Adipocyte (in vitro differentiated cells): ENCODE data around the gene TMPRSS9.
A peak's percentile ranks its signal among the peaks of the same experiment; 100 is the strongest.
"Not testable (repeated sequence)": the region's sequence is repeated elsewhere in the genome, so short reads cannot be mapped to it uniquely, and the experiment has no call there.

Source experiments
- DNase-seq: peaks from one replicate; pipeline ENCODE4 v3.0.0-alpha.2; 2015; ENCODE audit warnings: low read depth
- H3K27me3 ChIP-seq: replicated peaks from 2 replicates; pipeline ENCODE4 v1.7.0; 2013; ENCODE audit warnings: mild to moderate bottlenecking, low read length, moderate library complexity; ENCODE audit not compliant: control insufficient read depth, insufficient read depth
- H3K36me3 ChIP-seq: 2 replicates; pipeline ENCODE4 v1.7.0; 2013; ENCODE audit warnings: low read length, mild to moderate bottlenecking, moderate library complexity; ENCODE audit not compliant: control insufficient read depth, insufficient read depth, severe bottlenecking
- H3K4me1 ChIP-seq: 2 replicates; pipeline ENCODE4 v1.7.0; 2013; ENCODE audit warnings: mild to moderate bottlenecking, low read length, moderate library complexity; ENCODE audit not compliant: control insufficient read depth, insufficient read depth
- H3K4me3 ChIP-seq: 2 replicates; pipeline ENCODE4 v1.7.0; 2013; ENCODE audit warnings: mild to moderate bottlenecking, low read length, moderate library complexity
- H3K9ac ChIP-seq: 2 replicates; pipeline ENCODE4 v1.7.0; 2013; ENCODE audit warnings: mild to moderate bottlenecking, low read length, moderate library complexity
- H3K9me3 ChIP-seq: 2 replicates; pipeline ENCODE4 v1.7.0; 2013; ENCODE audit warnings: mild to moderate bottlenecking, low read length, moderate library complexity; ENCODE audit not compliant: control insufficient read depth

Gene TMPRSS9

DNA sequence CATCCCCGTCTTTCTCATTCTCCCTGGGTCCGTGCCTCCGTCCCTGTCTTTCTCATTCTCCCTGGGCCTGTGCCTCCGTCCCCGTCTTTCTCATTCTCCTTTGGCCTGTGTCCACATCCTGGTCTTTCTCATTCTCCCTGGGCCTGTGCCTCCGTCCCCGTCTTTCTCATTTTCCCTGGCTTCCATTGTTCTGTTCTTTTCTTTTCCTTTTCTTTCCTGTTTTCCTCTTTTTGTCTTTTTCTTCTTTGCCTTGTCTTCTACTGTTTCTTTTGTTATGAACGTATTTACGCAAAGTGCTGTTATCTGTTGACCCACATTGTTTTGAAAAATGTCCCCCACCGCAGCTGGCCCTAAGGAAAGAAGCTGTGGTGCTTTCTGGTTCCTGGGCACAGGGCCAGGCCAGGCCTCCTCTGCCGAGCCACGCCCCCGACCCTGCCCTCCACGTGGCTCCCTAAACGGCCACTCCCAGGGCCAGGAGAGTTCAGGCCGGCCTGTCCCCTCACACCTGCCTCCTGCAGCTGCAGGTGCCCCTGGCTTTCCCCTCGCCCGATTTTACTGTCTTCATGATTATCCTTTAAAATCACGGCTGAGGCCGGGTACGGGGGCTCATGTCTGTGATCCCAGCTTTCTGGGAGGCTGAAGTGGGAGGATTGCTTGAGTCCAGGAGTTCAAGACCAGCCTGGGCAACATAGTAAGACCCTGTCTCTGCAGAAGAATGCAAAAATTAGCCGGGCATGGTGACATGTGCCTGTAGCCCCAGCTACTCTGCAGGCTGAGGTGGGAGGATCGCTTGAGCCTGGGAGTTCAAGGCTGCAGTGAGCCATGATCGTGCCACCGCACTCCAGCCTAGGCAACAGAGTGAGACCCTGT is 14.0 kb upstream of the TMPRSS9 start:
- H3K36me3 ChIP-seq: peaks cover 32% of the 10 kb centered on the region
- DNase-seq: no peak
- no peaks in the 10 kb centered on the region for H3K9me3 ChIP-seq
- H3K27me3 ChIP-seq: no peaks in the 10 kb centered on the region
- H3K9ac ChIP-seq: no peak overlapping the region
- H3K4me1 ChIP-seq: no peaks in the 10 kb centered on the region
- H3K4me3 ChIP-seq: no peak overlapping the region

DNA sequence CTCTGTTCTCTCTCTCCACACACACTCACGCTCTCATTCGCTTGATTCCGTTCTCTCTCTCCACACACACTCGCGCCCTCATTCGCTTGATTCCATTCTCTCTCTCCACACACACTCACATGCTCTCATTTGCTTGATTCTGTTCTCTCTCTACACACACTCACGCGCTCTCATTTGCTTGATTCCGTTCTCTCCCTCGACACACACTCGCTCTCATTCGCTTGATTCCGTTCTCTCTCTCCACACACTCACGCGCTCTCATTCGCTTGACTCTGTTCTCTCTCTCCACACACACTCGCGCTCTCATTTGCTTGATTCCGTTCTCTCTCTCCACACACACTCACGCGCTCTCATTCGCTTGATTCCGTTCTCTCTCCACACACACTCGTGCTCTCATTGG is 10.2 kb upstream of the TMPRSS9 start:
- H3K9ac ChIP-seq, H3K9me3 ChIP-seq, H3K4me1 ChIP-seq, DNase-seq, H3K27me3 ChIP-seq, H3K4me3 ChIP-seq: not testable (repeated sequence)
- H3K36me3 ChIP-seq: peaks cover 33% of the 10 kb centered on the region

DNA sequence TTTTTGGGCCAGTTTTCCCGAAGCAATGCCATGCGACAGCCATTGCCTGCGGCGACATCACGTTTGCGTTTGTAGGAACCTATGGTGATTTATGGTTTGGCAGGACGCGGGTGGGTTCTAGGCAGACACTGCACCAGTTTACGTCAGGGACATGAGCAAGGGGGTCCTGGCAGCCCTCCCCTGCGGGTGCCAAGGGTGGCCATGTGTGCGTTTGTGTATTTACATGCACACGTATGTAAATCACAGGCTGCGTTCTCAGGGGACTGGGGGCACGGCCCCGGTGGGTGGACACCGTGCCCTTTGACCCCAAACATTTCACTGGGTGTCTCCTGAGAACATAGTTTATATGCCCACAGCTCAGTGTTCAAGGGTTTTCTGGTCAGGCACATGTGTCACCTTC is 9.4 kb upstream of the TMPRSS9 start:
- no peak for DNase-seq
- no peaks in the 10 kb centered on the region for H3K4me1 ChIP-seq
- no peaks in the 10 kb centered on the region for H3K9me3 ChIP-seq
- H3K9ac ChIP-seq: no peak overlapping the region
- no peak overlapping the region for H3K4me3 ChIP-seq
- peaks cover 33% of the 10 kb centered on the region for H3K36me3 ChIP-seq
- no peaks in the 10 kb centered on the region for H3K27me3 ChIP-seq

DNA sequence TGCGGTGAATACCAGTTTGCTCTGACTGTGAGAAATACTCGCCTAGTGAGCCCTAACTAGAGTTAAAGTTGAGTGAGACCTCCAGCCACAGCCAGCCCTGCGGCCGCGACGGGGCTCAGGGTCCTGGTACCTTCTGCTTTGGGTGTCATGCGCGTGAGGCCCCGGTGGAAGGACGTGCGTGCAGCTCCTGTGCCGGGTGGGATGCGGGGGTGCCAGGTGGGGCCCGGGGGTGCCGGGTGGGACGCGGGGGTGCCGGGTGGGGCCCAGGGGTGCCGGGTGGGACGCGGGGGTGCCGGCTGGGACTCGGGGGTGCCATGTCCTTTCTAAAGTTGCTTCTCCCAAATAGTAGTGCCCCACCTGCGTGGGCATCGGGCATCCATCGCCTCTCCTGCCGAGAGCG is 8.5 kb upstream of the TMPRSS9 start:
- Histone ChIP-seq H3K27me3 (no peaks in the 10 kb centered on the region), H3K9ac (no peak overlapping the region), H3K4me3 (no peak overlapping the region), H3K4me1 (no peaks in the 10 kb centered on the region), H3K36me3 (peaks cover 29% of the 10 kb centered on the region), H3K9me3 (no peaks in the 10 kb centered on the region)
- DNase-seq: no peak

DNA sequence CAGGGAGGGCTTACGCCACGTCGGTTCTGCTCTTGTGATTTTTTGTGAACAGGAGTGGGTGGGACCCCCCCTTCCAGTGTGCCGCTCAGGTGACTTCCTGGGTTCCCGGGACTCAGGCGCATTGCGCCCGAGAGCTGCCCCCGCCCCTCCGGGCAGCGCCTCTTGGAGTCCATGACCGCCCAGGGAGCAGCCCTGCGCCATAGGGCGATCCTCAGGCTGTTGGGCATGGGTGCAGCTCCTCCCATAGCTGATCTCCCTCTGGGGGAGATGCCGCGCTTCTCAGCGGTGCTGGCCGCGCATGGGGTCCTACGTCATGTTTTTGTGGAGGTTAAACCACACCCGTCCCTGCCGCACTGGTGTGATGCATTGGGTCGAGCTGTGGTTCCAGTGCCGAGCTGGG is 7.9 kb upstream of the TMPRSS9 start:
- Histone ChIP-seq H3K9me3 (no peaks in the 10 kb centered on the region), H3K4me1 (no peaks in the 10 kb centered on the region), H3K9ac (no peak overlapping the region), H3K27me3 (no peaks in the 10 kb centered on the region), H3K4me3 (no peak overlapping the region), H3K36me3 (peaks cover 29% of the 10 kb centered on the region)
- DNase-seq: no peak

DNA sequence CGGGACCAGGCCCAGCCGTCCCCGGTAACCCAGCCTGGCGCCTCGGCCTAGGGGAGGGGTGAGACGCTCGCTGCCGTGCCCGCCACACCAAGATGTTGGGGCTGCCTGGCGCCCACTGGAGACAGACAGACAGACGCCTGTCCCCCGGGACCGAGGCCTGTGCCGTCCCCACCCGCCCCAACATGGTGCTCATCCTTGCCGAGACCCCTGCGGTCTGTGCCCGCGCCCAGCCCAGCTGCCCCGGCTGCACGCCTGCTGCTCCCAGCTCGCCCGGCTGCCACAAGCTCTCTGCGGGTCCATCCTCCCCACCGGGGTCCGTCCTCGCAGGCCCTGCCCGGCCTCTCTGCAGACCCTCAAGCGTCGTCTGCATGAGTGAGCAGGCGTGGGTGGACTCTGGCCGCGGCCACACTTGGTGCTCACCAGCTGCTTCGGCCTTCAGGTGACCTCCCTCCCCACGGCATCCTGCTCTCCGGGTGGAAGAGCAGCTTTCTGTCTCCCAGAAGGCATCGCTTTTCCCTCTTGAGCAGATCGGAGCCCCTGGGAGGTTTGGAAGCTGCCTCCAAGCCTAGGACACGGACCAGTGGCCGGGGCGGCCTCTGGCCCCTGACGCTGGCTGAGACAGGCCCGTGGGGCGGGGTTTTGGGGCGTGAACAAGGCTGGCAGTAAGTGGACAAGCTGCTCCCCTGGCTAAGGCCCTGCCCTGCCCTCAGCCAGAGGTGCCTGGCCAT is 6.7 kb upstream of the TMPRSS9 start:
- H3K4me3 ChIP-seq: no peak overlapping the region
- no peaks in the 10 kb centered on the region for H3K27me3 ChIP-seq
- no peaks in the 10 kb centered on the region for H3K9me3 ChIP-seq
- H3K36me3 ChIP-seq: peaks cover 28% of the 10 kb centered on the region
- DNase-seq: no peak
- H3K9ac ChIP-seq: no peak overlapping the region
- no peaks in the 10 kb centered on the region for H3K4me1 ChIP-seq

DNA sequence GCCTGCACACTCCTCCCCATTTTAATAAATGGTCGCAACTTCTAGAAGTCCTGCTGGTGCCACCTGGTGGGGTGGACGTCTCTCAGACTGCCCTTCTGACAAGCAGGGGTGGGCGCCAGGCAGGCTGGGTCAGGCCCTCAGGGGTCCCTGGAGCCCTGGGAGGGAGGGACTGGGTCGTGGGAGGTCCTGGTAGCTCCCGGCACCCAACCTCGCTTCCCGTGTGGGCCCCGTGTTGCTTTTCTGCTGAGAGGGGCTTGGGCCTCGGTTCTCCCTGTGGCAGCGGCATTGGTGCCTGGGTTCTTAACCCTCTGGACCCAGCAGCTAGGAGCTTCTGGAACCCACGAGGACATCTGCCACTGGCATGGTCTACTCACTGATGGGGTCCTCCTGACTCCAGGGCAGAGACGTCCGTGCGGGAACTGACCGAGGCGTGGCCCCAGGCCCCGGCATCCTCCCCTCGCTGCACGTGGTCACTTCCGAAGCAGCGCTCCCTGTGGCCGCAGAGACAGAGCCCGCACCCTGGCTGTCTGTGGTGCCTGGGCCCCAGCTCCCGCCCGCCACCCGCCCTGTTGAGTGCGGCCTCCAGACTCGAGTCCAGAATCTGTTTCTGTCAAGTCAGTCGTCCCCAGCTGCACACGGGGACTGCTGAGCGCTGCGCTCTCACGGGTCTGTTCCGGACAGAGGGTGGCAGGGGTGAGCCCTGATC is 6.0 kb upstream of the TMPRSS9 start:
- peaks cover 4% of the 10 kb centered on the region for H3K27me3 ChIP-seq
- H3K9me3 ChIP-seq: no peaks in the 10 kb centered on the region
- H3K4me1 ChIP-seq: no peaks in the 10 kb centered on the region
- peaks cover 21% of the 10 kb centered on the region for H3K36me3 ChIP-seq
- H3K4me3 ChIP-seq: no peak overlapping the region
- no peak overlapping the region for H3K9ac ChIP-seq
- no peak for DNase-seq

DNA sequence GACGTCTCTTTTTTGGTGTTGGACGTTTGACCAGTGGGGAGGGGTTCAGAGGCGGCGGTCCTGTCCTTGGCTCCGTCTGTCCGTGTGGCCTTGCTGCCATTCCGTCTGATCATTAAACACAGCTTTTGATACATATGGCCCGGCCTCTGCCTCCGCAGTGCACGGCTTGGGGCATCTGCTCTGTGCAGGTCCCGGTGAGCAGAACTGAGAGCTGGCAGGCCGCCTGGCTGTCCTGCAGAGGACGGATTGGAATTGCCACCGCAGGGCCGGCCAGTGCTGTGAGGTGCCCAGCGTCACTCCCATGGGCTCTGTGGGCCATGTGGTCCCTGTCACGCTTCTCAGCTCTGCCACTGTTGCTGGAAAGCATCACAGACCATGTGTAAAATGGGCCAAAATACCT is 5.4 kb upstream of the TMPRSS9 start:
- H3K4me1 ChIP-seq: no peaks in the 10 kb centered on the region
- H3K9me3 ChIP-seq: no peaks in the 10 kb centered on the region
- H3K4me3 ChIP-seq: no peak overlapping the region
- H3K9ac ChIP-seq: no peak overlapping the region
- no peak for DNase-seq
- peaks cover 6% of the 10 kb centered on the region for H3K27me3 ChIP-seq
- peaks cover 19% of the 10 kb centered on the region for H3K36me3 ChIP-seq

DNA sequence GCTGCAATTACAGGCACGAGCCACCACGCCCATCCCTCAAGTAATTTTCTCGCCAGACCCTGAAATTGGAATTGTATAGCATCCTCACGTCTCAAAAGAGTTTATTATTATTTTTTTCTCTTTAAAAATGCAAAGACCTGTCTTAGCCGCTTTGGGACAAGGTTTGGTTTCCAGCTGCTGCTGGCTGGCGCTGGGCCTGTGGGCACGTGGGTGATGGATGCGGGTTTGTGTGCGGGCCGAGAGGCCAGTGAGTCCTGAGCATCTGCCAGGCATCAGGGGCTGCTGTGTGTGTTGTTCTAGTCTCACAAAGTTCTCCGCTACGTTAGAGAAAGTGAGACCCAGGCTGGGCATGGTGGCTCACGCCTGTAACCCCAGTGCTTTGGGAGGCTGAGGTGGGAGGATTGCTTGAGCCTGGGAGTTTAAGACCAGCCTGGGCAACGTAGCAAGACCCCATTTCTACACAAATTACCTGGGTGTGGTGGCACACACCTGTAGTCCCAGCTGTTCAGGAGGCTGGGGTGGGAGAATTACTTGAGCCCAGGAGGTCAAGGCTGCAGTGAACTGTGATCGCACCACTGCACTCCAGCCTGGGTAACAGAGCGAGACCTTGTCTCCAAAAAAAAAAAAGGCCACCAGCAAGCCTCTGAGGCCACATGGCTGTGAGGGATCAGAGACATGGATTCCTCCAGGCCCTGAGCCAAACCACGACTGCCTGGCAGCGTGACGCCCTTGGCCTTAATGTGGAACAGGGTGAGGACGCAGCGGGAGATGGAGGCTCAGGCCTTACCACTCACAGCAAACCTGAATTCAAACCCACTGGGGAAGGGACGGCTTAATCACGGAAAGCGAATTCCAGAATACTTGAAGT is 4.7 kb upstream of the TMPRSS9 start:
- Histone ChIP-seq H3K4me1 (no peaks in the 10 kb centered on the region), H3K4me3 (no peak overlapping the region), H3K27me3 (peaks cover 6% of the 10 kb centered on the region), H3K9ac (no peak overlapping the region), H3K36me3 (peaks cover 11% of the 10 kb centered on the region), H3K9me3 (no peaks in the 10 kb centered on the region)
- peak; percentile 8 for DNase-seq

DNA sequence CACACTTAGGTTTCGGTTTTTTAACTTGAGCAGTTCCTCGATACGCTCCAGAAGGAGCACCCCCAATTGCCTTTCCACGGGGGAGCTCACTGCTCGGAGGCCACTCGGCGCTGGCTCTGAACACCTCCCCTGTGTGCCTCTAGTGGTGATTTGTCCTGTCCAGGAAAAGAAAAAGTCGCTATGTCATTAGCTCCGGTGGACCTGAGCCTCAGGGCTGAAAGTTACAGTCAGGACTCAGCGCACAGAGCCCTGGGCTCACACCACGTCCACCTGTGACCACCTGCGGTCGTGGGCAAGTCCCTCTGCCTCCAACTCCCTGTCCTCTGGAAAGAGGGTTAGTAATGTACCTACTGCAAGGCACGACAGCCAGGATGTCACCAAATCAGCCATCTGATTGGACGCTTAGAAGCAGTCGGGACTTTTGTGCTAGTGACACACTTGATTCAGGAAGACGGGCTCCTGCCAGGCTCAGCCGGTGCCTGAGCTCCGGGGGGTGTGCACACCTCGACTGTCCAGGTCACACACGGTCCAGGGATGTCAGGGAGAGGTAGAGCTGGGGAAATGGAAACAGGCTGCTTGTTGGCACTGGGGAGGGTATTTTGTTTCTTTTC is 3.9 kb upstream of the TMPRSS9 start:
- DNase-seq: no peak
- Histone ChIP-seq H3K27me3 (peaks cover 6% of the 10 kb centered on the region), H3K4me1 (no peaks in the 10 kb centered on the region), H3K36me3 (peaks cover 8% of the 10 kb centered on the region), H3K9ac (no peak overlapping the region), H3K9me3 (no peaks in the 10 kb centered on the region), H3K4me3 (no peak overlapping the region)
